ENCODE data around the gene FAM200B.

The FAM200B gene

DNA sequence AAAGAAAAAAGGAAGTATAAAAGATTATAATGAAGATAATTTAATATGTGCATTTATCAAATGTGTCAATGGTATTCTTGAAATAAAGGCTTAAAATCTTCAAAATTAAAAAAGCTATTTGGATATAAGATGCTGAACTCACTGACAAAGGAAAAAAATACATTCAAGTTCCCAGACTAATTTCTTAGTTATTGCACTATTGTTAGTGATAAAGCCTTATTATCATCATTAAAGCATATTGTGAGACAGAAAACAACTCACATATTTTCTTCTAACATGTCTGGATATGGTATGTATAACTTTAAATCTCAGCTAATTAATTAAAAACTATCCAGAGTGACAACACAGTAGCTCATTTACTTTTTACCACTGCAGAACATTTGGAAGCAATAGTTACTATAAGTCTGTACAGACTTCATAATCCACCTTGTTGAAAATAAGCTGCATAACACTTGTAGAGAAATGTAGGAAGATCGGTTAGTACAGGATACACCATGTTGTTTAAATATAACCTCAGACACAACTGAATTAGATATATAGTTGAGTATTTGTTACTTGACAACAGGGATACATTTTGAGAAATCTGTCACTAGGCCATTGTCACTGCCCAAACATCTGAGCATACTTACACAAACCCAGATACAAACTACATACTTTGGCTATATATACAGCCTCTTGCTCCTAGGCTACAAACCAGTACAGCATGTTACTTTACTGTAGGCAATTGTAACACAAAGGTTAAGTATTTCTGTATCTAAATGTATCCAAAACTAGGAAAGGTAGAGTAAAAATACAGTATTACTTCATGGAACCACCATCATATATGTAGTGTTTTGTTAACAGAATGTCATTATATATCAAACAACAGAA is 12.8 kb upstream of the FAM200B start:
- DNase-seq (ENCODE audit: low read depth): no peak

DNA sequence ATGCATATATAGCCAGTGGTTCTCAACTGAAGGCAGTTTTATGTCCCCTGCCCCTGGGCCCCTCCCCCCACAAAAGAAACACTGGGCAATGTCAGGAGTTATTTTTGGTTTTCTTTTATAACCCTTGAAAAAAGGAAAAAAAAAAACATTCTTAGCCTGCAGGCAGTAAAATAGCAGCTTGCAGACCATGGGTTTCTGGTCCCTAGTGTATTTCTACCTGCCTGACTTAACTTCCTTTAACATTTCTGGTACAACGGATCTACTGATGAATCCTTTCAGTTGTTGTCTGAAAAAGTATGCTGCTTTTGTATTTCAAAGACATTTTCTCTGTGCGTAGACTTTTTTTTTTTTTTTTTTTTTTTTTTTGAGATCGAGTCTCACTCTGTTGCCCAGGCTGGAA is 11.1 kb upstream of the FAM200B start:
- no peak for DNase-seq (ENCODE audit: low read depth)

DNA sequence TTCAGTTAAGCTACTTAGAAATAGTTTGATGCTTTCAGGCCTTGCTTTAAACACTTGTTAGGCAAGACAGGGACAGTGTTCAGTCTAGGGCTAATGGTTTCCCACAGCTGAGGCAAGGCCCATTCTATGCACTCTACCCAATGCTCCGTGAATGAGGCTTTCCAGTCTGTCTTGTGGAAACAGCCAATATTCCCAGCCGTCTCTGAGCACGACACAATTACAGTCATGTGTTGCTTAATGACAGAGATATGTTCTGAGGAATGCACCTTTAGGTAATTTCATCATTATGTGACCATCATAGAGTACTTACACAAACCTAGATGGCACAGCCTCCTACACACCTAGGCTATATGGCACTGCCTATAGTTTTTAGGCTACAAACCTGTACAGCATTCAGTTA is 9.5 kb upstream of the FAM200B start:
- DNase-seq (ENCODE audit: low read depth): no peak

DNA sequence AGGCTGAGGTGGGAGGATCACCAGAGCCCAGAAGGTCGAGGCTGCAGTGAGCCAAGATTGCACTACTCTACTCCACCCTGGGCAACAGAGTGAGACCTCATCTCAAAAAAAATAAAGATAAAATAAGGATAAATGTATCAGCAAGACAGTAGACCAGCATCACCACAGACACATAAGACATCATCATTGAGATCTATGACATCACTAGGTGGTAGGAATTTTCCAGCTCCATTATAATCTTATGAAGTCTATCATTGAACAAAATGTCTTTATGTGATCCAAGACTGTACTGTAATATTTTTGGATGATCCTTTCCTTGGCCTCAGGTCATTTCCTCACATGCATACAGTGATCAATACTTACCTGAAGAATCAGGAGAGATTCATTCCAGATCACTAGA is 8.3 kb upstream of the FAM200B start:
- DNase-seq (ENCODE audit: low read depth): no peak

DNA sequence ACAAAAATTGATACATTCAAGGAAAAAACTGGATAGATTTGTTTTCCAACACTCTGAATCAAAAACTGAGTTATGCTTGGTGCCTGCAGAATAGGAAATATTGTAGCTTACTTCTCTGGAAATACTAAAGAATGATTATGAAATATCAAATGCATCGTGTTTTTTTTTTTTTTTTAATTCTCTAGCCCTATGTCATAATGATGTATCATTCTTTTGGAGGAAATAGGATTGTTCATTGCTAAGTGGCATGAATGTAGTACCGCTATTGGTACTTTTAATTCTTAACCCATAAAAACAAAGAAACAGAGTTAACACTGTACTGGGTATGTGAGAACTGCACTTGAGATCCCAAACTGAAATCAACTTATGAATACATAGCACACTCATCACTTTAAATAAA is 7.6 kb upstream of the FAM200B start:
- no peak for DNase-seq (ENCODE audit: low read depth)

DNA sequence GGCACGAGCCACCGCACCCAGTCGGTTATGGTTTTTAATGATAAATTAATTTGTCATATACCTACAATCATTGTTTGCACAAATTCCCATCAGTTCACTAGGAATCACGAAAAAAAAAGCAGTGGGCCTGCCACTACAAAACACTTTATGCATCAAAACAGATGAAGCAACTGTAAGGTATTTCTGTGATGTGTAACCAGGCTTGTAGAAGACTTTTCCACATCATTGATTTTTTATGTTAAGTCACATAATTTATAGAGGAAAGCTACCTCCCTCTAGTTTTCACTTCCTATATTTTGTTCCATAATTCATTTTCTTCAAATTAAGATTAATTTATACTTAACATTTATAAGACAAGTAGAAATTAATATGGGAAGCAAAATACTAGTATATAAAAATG is 6.7 kb upstream of the FAM200B start:
- DNase-seq (ENCODE audit: low read depth): no peak

DNA sequence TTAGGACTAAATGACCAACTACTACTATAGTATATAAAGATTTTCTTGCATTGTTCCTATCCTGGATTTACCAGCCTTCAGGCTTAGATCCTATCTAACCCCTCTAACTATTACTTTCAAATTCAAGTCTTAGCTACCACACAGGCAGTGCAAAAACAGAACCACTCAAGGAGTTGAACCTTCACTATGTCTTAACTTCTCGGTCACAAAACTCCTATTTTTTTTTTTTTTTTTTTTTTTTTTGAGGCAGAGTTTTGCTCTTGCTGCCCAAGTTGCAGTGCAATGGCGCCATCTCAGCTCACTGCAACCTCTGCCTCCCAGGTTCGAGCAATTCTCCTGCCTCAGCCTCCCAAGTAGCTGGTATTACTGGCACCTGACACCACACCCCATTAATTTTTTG is 6.3 kb upstream of the FAM200B start:
- DNase-seq (ENCODE audit: low read depth): no peak

DNA sequence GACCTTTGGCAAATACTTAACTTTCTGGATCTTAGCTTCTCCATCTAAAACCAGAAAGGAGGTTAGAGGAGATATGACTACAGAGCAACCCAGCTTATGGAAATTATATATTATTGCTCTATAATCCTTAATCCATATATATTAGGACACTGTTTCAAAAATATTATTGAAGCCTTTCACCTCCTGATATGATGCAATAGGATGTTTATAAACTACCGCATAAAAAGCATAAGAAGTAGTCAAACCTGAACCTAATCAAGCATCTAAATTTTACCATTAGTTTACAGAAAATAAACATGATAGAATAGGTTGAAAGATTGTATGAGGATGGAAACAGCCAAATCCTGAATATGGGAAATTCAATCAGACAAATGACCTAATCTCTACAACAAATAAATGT is 5.6 kb upstream of the FAM200B start:
- DNase-seq (ENCODE audit: low read depth): no peak

DNA sequence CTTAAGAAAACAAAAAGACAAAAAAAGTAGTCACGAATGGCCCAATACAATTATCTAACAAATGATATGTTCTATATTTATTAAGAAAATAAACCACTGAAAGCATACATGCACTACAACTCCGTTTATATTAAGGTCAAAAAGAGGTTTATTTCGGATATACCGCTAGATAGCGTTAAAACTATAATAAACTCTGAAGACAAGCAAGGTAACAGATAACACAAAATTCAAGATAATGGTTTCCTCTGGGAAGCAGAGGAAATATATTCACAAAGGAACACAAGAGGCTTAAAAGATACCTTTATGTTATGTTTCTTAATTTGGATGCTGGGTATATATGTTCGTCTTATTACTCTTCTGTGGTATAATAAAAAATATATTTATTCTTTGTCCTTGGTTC is 4.7 kb upstream of the FAM200B start:
- DNase-seq (ENCODE audit: low read depth): no peak

DNA sequence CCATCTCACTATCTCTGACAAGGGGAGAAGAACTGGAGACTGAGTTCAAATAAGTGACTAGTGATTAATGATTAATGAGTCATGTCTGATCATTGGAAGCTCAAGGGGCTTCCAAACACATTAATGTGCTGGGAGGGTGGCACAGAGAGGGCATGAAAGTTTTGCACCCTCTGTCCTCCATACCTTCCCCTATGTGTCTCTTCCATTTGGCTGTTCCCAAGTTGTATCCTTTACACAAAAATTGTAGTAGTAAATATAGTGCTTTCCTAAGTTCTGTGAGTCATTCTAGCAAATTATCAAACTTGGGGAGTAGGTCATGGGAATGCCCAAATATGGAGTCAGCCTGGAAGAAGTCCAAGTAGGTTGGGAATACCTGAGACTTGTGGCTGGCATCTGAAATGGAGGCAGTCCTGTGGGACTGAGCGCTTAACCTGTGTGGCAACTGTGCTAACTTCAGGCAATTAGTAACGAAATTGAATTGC is 4.1 kb upstream of the FAM200B start:
- no peak for DNase-seq (ENCODE audit: low read depth)

DNA sequence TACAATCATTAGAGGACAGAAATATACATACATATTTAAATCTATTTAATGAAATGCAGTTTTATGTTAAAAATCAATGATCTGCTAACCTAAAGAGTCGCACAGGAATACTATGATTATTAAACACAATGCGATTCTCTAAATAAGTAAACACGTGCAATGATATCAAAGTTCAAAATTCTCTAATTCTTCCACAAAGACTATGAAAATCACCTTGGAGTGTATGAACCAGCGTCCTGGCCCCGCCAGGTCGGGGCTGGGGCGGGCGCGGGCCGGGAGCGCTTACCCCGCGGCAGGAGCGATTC is 608 bp upstream of the FAM200B start:
- no peak for DNase-seq (ENCODE audit: low read depth)

DNA sequence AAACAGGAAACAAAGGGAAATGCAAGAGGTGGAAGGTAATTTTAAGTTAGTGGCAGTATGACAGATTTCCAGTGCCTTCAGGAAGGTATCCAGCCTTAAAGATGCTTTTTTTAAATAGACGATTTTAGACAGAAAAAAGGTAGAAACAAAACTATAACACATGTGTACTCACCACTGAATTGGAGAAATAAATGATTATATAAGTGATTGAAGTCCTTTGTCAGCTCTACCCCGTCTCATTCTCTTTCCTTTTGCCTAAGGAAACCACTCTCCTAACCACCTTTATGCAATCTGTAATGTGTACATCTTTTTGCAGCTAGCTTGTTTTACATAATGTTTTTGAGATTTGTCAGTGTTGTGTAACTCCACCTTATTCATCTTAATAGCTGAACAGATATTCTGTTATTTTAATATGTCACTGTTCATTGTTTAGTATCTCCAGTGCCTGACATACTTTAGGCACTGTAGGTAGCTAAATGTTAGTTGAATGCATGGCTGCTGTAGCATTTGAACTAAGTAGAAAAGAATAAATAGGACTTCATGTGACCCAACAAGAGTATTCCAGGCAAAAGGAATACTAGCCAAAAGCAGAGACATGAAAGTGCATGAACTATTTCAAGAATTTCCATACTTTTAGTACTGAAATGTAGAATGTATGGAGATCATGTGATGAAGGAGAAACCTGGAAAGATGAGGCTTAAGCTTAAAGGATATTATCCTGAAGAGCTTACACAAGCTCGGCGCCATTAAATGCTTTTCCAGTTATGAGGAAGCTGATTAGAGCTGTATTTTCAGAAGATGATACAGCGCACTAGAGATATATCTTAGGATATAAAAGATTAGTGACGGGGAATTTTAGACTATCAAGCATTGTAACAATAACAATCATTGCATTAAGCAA is 865 bp downstream of the FAM200B start:
- DNase-seq (ENCODE audit: low read depth): no peak

DNA sequence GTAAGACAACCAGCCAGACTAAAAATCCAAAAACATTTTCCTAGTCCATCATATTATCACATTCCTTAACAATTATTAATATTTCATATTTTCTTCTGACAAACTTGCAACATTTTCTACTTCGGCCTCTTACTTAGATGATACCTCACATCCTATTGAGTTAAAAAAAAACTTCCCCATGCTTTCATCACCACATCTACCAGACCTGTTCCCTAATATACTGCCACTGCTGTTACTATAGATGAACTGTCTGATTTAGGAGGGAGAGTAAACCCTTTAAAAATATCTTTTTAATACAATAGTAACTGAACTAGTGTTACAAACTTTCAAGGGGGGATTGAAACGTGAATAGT is 1.5 kb downstream of the FAM200B start:
- DNase-seq (ENCODE audit: low read depth): no peak

DNA sequence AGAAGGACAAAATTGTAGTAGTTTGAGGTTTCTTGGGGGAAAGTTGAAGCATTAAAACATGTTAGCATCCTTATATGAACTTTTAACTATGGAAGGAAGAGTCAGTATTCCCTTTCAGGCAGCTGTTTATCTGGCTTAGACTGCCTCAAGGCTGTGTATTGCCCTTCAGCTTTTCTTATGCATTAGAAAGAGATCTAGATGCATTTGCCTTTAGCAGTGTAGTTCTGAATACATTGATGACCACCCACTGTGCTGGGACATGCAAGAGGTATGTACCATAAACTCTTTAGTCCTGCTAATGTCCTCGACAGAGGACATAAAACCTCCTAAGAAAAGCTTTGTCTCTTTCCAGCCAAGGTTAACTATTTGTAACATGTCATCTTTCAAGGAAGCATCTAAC is 2.9 kb downstream of the FAM200B start:
- no peak for DNase-seq (ENCODE audit: low read depth)

DNA sequence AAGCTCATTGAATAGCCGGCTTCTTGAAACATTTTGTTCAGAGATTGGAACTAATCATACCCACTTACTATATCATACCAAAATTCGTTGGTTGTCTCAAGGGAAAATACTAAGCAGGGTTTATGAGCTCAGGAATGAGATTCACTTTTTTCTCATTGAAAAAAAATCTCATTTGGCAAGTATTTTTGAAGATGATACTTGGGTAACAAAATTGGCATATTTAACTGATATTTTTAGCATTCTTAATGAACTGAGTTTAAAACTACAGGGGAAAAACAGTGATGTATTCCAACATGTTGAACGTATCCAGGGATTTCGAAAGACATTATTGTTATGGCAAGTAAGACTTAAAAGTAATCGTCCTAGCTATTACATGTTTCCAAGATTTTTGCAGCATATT is 6.4 kb downstream of the FAM200B start:
- DNase-seq (ENCODE audit: low read depth): no peak

DNA sequence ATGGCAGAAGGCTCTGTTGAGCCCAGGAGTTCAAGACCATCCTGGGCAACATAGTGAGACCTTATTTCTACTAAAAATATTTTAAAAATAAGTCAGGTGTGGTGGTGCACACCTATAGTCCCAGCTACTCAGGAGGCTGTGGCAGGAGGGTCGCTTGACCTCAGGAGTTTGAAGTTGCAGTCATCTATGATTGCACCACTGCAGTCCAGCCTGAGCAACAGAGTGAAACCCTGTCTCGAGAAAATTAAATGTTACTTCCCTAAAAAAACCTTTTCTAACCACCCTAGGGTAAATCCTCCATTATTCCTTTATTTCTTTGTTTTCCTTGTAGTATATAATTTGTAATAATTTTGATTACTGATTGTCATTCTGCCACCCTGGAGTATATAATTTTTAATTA is 7.9 kb downstream of the FAM200B start:
- no peak for DNase-seq (ENCODE audit: low read depth)

DNA sequence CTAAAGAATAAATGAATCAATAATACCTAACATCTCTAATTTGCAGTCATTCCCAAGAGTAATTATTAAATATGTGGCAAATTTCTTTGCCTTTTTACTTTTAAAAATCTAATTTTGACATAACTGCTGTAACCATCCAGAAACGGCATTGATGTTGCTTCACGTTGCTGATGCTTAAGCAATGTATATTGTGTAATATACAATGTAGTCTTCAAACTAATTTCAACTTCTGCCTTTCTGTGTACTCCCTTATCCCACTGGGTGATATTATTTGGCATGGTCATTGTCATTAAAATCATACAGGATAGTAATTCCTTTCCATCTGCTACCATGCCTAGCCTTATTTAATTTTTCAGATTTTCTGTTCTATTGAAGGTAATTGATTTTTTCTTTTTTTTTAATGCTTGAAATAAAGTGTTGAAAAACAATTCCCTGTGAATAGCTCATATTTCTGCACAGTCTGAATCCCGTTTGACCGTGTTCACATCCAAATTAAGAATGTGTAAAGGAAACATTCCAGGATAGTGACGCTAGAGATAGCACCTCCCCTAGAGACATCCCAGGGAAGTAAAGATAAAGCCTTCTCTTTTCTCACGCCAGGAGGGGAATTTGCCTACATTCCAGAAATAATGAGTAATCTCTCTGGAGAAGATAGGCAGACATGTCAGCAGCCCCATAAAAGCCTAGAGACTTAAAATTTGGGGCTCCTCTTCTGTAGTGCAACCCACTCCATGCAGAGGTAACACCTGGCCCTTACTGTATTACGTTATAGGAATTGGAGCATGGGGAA is 8.6 kb downstream of the FAM200B start:
- DNase-seq (ENCODE audit: low read depth): no peak

DNA sequence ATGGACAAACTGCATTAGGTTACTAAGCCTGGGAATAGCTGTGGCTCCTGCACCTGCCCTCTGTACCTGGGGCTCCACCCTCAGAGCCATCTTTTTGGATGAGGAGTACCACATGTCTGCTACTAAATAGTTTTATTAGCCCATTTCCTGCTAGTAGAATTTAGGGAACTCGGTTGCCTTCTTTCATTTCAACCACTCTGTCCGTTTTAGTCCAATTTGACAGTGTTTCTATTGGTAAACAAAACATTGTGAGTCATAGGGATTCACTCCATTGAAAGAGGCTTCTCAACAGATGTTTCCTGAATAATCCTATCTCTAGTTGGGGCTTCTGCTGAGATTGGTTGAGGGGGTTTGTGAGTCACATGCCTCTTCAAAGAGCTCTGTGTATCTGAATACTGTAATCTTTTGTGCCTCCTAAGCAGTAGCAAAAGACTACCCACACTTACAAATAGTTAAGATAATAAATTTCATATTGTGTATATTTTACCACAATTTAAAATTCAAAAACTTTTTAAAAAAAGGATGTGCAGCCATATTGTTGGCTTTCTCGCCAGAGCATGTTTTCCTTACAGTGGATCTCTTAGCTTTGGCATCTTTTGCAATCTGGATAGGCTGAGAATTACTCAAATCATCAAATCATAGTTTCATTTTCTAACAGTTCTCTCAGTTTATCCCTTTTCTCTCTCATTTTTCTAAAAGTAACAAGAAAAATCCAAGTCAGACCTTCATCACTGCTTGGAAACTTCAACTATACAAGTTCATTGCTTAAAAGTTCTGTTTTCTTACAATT is 9.9 kb downstream of the FAM200B start:
- no peak for DNase-seq (ENCODE audit: low read depth)

DNA sequence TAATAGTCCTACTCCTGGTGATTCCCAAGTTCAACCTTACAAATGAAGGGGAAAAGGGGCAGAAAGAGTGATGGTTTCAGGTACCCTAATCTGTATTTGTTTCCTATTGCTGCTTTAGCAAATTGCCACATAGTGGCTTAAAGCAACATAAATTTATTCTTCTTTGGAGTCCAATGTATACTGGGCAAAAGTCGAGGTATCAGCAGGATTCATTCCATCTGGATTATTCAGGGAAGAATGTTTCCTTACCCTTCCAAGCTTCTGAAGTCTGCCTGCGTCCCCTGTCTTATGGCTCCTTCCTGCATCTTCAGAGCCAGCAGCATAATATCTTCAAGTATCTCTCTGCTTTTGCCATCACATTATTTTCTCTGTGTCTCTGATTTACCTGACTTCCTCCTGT is 11.0 kb downstream of the FAM200B start:
- DNase-seq (ENCODE audit: low read depth): no peak

DNA sequence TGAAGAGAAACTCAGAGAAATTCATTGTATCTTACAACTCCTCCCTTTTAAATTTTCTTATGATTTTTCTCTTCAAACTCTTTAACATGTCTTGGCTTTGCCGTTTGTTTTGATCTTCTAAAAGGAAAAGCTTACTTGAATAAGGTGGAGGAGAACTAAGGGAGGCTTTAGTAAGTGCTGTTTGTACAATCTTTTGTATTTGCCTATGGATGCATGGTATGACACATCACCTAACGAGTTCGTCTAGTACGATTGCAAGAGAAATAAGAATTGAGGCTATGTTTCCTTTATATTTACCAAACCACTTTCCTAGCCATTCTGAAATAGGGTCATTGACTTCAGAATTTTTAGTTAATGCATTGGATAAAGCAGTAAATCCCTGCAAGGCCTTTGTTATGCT is 12.8 kb downstream of the FAM200B start:
- no peak for DNase-seq (ENCODE audit: low read depth)

DNA sequence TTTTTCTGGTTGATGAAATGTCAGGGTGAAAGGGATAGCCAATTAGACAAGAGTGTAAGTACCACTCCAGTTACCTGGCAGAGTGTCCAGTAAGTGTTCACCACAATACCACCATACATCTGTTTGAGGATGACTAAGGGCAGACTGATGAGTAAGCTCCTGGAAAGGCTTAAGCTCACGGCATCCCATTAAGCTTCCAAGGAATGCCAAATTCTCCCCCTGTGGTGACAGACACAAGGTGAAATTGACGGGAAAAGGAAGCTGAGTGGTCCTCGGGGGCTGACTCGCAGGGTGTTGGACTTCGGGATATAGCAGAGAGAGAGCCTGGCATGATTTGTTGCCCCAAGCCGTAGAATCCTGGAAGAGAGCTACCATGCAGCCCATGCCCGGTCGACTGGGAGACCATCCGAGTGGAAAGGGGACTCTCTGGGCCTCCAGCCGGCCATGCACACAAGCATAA is 13.6 kb downstream of the FAM200B start:
- DNase-seq (ENCODE audit: low read depth): no peak

DNA sequence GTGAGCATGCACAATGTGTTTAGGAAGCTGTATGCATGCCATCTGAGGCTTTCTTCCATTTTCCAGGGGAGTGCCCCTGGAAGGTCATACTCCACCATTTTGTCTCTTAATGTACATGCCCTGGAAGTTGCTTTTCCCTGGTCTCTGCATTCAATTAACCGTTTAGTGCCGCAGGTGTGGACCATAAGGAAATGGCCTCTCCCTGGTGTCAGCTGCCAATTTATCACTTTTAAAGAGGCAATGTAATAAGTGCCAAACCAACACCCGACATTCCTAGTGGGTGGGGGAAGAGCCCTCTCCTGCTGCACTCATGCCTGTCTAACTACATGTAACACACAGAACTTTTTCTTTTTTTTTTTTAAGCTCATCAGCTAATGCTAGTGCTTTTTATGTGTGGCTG is 14.1 kb downstream of the FAM200B start:
- DNase-seq (ENCODE audit: low read depth): no peak
